Measurements from ENCODE around the gene FCRL3.
"Not testable (repeated sequence)": the region's sequence is repeated elsewhere in the genome, so short reads cannot be mapped to it uniquely, and the experiment has no call there.

The FCRL3 gene

GRCh38 chr1:157700732-157701131 is at the start of gene FCRL3:
Gene FCRL3, minus strand, starts transcription at chr1:157700769. Its CDS starts 280 bp downstream, at chr1:157700489.
- DNase-seq (ENCODE audit: low read depth) = no peak

- DNase-seq (ENCODE audit: low read depth) = no peak
These were observed 47.8 kb upstream of the FCRL3 start for GRCh38 chr1:157748262-157748817.

GRCh38 chr1:157739229-157739901 is 38.8 kb upstream of the FCRL3 start:
- DNase-seq (ENCODE audit: low read depth) = no peak

- DNase-seq (ENCODE audit: low read depth) = not testable (repeated sequence)
These were observed 35.4 kb upstream of the FCRL3 start for GRCh38 chr1:157735991-157736390.

- no peak for DNase-seq (ENCODE audit: low read depth)
These were observed 33.8 kb upstream of the FCRL3 start for GRCh38 chr1:157734321-157734720.

GRCh38 chr1:157732755-157733154 is 32.2 kb upstream of the FCRL3 start:
- no peak for DNase-seq (ENCODE audit: low read depth)

- DNase-seq (ENCODE audit: low read depth) = no peak
These were observed 24.6 kb upstream of the FCRL3 start for GRCh38 chr1:157725221-157725577.

GRCh38 chr1:157724537-157725220 is 24.1 kb upstream of the FCRL3 start:
- DNase-seq (ENCODE audit: low read depth) = no peak

GRCh38 chr1:157723157-157723556 is 22.6 kb upstream of the FCRL3 start:
- DNase-seq (ENCODE audit: low read depth) = no peak

- DNase-seq (ENCODE audit: low read depth) = no peak
These were observed 21.4 kb upstream of the FCRL3 start for GRCh38 chr1:157721985-157722384.

- no peak for DNase-seq (ENCODE audit: low read depth)
These were observed 15.2 kb upstream of the FCRL3 start for GRCh38 chr1:157715736-157716135.

GRCh38 chr1:157711802-157712201 is 11.2 kb upstream of the FCRL3 start:
- DNase-seq (ENCODE audit: low read depth) = no peak

- no peak for DNase-seq (ENCODE audit: low read depth)
These were observed 4.3 kb upstream of the FCRL3 start for GRCh38 chr1:157704878-157705277.

GRCh38 chr1:157703981-157704380 is 3.4 kb upstream of the FCRL3 start:
- DNase-seq (ENCODE audit: low read depth) = no peak

- DNase-seq (ENCODE audit: low read depth) = no peak
These were observed 1.8 kb upstream of the FCRL3 start for GRCh38 chr1:157702308-157702825.

GRCh38 chr1:157700305-157700704 is 264 bp downstream of the FCRL3 start:
- DNase-seq (ENCODE audit: low read depth) = no peak

- DNase-seq (ENCODE audit: low read depth) = no peak
These were observed 2.6 kb downstream of the FCRL3 start for GRCh38 chr1:157697781-157698569.

GRCh38 chr1:157696966-157697628 is 3.5 kb downstream of the FCRL3 start:
- DNase-seq (ENCODE audit: low read depth) = no peak

GRCh38 chr1:157695417-157695816 is 5.2 kb downstream of the FCRL3 start:
- DNase-seq (ENCODE audit: low read depth) = no peak

GRCh38 chr1:157691285-157691920 is 9.2 kb downstream of the FCRL3 start:
- DNase-seq (ENCODE audit: low read depth) = no peak

GRCh38 chr1:157682710-157683437 is 17.7 kb downstream of the FCRL3 start:
- DNase-seq (ENCODE audit: low read depth) = no peak

Measured in stimulated activated CD8-positive, alpha-beta memory T cell treated with anti-CD3 and anti-CD28 coated beads, Interleukin-12 subunit alpha, Interleukin-12 subunit beta, amount 100 ng/mL, for 1 hour (primary cell).